HEK293T (cell line): ENCODE results near the gene FTO.

Source experiments
- ELF4 ChIP-seq: fragments of 450-650 bp; IDR thresholded peaks from 2 replicates; pipeline ENCODE4 v1.6.1; 2017; ENCODE audit warnings: antibody characterized with exemption
- SUZ12 ChIP-seq: fragments of 450-650 bp; IDR thresholded peaks from 2 replicates; pipeline ENCODE4 v1.6.1; 2016; ENCODE audit warnings: mild to moderate bottlenecking

DNA sequence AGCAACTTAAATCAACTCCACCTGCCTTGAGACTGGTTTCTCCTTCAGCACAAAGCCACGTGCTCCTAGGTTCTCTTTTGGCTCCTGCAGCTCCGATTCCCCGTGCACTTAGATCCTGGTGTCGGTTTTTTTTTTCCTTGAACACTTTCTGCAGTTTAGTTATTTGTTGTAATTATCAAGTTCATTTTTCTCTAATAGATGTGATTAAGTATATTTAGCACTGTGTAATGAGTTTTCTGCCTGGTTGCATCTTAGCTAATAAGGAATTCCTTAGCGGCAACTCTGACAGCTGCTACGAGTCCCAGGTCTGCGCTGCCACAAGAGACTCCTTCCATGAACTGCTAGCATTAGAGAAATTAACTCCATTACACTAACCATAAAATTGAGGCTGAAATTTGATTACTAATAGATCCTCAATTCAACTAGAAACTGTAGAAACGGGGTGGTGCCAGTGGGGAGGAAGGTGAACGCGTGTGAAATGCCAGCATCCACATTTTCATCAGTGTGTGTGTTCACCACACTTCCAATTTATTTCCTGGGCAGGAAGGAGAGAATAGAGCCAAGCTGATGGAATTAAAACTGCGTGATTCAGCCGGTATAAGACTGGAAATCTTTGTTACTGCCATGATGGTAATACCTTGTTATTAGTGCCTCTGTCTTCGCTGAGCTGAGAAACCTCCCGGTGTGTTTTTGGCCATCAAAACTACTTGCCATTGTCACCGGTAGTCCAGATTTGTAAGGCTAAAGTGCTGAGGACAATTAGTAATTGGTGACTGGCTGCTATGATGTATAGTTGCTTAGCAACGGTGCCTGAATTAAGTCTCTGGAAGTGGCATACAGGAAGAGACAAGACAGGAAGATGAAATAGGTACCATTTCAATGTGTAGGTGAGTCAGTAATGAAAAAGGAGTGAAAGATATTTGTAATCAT lies 350.2 kb downstream of the FTO start:
- no peak for TF ChIP-seq SUZ12
- no peak for TF ChIP-seq ELF4
